Omental fat pad (tissue), 4 donors: ENCODE data around the gene DPF1. TPM values are rescaled to one million over a fixed set of nuclear protein-coding genes. Genes with fewer than 3 reads are reported as not detected.
"Not testable (repeated sequence)": the region's sequence is repeated elsewhere in the genome, so short reads cannot be mapped to it uniquely, and the experiment has no call there.

Experiments used
- ATAC-seq: fragments of 150-250 bp; one replicate; pipeline ENCODE4 v1.9.1; 2016; ENCODE audit warnings: mild to moderate bottlenecking, moderate library complexity; ENCODE audit not compliant: low FRiP score
- DNase-seq: peaks from one replicate; pipeline ENCODE4 v3.0.0-alpha.2; 2019; ENCODE audit warnings: low spot score
- CTCF ChIP-seq, 3 donors: fragments of 450-650 bp; IDR thresholded peaks; one replicate each; pipeline ENCODE4 v1.5.1; 2016 to 2017; ENCODE audit warnings: antibody characterized with exemption in 3 of 3, mild to moderate bottlenecking in 3 of 3, moderate library complexity in 2 of 3
- total RNA-seq, 4 donors: library from RNA; depleted of rRNA; stranded (reverse); fragments of >200 nt; gene quantifications; one replicate each; pipeline ENCODE4 v1.1.0, GENCODE V29; 2016

DPF1 gene
- total RNA-seq, 4 donors from 2014 or later, result not detected

DNA sequence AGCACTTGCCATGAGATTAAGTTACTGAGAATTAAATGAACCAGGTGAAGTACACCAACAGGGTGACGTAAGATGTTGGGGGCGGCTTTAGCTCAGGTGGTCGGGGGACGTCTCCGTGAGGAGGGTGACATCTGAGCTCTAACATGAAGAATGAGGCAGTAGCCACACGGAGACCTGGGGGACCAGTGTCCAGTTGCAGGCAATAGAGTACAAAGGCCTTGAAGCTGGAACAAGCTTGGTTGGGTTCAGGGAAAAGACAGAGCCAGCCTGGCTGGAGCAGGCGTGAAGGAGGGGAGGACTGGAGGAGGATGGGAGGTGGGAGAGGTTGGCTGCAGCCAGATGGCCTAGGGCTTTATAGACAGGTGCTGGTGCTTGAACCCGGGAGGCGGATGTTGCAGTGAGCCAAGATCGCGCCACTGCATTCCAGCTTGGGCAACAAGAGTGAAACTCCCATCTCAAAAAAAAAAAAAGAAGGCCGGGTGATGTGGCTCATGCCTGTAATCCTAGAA, 42.0 kb upstream of the DPF1 start:
- TF ChIP-seq CTCF (IDR thresholded peaks at IDR 0.05), result no peak
- DNase-seq, result no peak
- ATAC-seq, result no peak

- ATAC-seq (no peak), DNase-seq (no peak)
- no peak for TF ChIP-seq CTCF (IDR thresholded peaks at IDR 0.05)
Measured at GRCh38 chr19:38265213-38265861, 41.3 kb upstream of the DPF1 start.

DNA sequence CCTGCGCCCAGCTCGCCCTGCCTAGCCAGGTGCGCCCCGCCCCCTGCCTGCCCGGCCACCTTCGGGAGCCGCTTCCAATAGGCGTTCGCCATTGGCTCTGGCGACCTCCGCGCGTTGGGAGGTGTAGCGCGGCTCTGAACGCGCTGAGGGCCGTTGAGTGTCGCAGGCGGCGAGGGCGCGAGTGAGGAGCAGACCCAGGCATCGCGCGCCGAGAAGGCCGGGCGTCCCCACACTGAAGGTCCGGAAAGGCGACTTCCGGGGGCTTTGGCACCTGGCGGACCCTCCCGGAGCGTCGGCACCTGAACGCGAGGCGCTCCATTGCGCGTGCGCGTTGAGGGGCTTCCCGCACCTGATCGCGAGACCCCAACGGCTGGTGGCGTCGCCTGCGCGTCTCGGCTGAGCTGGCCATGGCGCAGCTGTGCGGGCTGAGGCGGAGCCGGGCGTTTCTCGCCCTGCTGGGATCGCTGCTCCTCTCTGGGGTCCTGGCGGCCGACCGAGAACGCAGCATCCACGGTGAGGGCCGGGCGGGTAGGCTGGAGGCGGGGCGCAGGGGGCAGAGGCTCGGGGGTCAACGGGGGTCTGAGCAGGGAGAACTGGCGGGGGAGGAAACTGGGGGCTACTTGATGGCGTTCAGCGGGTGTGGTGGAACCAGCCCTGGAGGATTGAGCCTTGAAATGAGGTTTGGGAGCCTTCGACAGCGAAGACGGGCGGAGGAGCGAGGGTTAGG, 40.6 kb upstream of the DPF1 start, which contains the start of gene SPINT2:
Gene SPINT2 (plus strand): TSS at position 88 of the 727 bp plus-strand sequence. CDS start 320 bp downstream, at position 408.
- DNase-seq, result no peak
- TF ChIP-seq CTCF (IDR thresholded peaks at IDR 0.05), result no peak
- ATAC-seq, result no peak

- ATAC-seq, result peak; percentile 48
- DNase-seq, result no peak
- TF ChIP-seq CTCF (IDR thresholded peaks at IDR 0.05), result no peak
Measured at GRCh38 chr19:38263689-38264485, 39.9 kb upstream of the DPF1 start.

DNA sequence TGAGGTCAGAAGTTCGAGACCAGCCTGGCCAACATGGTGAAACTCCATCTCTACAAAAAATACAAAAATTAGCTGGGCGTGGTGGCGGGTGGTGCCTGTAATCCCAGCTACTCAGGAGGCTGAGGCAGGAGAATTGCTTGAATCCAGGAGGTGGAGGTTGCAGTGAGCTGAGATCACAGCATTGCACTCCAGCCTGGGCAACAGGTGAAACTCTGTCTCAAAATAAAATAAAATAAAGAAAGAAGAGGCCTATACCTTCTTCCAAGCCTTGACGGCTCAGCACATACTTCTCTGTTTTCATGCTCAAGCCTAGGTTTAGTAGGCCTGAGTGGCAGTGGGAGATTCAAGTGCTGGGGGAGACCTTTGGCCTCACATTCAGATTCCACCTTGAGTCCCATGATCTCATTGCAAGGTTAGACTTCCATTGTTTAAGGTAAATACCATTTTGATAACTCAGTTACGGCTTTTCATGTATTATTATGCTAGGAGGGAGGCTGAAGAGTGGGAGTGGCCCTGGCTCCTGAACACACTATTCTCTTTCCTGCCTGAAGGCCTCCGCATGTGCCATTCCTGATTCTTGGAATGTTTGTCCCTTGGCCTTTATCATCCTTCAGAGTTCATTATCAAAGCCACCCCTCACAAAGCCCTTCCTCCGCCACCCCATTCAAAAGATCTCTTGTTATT, 38.7 kb upstream of the DPF1 start:
- no peak for TF ChIP-seq CTCF (IDR thresholded peaks at IDR 0.05)
- DNase-seq (no peak), ATAC-seq (no peak)

DNA sequence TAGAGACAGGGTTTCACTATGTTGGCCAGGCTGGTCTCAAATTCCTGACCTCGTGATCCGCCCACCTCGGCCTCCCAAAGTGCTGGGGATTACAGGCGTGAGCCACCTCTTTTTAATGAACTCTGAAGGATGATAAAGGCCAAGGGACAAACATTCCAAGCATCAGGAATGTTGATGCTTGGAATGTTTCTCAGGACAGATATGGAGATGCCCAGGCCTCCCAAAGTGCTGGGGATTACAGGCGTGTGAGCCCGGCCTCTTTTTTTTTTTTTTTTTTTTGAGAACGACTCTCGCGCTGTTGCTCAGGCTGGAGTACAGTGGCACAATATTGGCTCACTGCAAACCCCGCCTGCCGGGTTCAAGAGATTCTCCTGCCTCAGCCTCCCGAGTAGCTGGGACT, 37.9 kb upstream of the DPF1 start:
- ATAC-seq, DNase-seq: not testable (repeated sequence)
